ENCODE results near the gene PRR16. TPM values are rescaled to one million over a fixed set of nuclear protein-coding genes. Genes with fewer than 3 reads are reported as not detected.

The PRR16 gene
- total RNA-seq, 1 donor from 2014 or later, result 17.2 TPM

DNA sequence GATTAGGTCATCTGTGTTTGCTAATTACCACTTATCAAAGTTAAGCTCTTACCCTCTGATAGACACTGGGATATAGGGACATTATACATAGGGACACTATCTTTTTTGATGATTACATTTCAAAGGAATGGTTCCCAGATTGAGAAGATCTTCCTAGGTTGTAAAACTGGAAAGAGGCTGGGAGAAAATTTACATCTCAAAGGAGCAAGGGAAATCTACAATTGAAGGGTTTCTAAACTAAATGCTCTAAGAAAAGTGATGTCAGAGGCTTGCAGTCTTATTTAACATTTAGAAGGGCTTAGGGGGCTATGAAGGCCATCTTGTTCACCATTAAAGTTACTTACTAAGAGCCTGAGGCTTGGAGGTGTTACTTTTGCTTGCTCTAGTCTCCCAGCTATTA is 242.8 kb downstream of the PRR16 start:
- no peak for DNase-seq (ENCODE audit: low read depth)

- DNase-seq (ENCODE audit: low read depth), result no peak
These were observed 253.3 kb downstream of the PRR16 start for GRCh38 chr5:120717381-120717780.

GRCh38 chr5:120730214-120730613 is 266.1 kb downstream of the PRR16 start:
- no peak for DNase-seq (ENCODE audit: low read depth)

GRCh38 chr5:120734033-120734432 is 269.9 kb downstream of the PRR16 start:
- DNase-seq (ENCODE audit: low read depth), result peak; percentile 58

DNA sequence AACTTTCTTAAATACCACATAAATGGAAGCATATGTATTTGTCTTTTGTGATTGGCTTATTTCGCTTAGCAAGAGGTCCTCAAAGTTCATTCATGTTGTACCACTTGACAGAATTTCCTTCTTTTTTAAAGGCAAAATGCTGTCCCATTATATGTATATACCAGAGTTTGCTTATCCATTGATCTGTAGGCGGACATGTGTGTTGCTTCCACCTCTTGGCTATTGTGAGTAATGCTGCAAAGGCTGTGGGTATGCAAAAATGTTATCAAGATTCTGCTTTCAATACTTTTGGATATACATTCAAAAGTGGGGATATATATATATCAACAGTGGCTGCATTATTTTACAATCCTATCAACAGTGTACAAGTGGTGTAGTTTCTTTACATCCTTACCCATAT is 271.0 kb downstream of the PRR16 start:
- DNase-seq (ENCODE audit: low read depth), result no peak
